Transverse colon (tissue), 4 donors: ENCODE measurements around the gene LMX1B.

Source experiments
- CTCF ChIP-seq, 5 experiments: fragments of 200-600 bp in 3 of 5; fragments of 450-650 bp in 2 of 5; sonication (generic) in 3 of 5; IDR thresholded peaks; 1 replicate in 2 of 5; 2 replicates in 3 of 5; pipeline ENCODE4 v1.5.1; 2016 to 2017; ENCODE audit warnings: antibody characterized with exemption in 5 of 5, inconsistent platforms in 3 of 5, mild to moderate bottlenecking in 2 of 5, moderate library complexity in 1 of 5
- EP300 ChIP-seq: sonication (generic); formaldehyde crosslinking; IDR thresholded peaks from one replicate; pipeline ENCODE4 v1.6.1; 2017; ENCODE audit warnings: antibody characterized with exemption, low read depth
- POLR2A ChIP-seq: fragments of 450-650 bp; IDR thresholded peaks from one replicate; pipeline ENCODE4 v1.6.1; 2016; ENCODE audit warnings: antibody characterized with exemption, mild to moderate bottlenecking, moderate library complexity
- POLR2AphosphoS5 ChIP-seq, 3 donors: sonication (generic); formaldehyde crosslinking; IDR thresholded peaks; one replicate each; pipeline ENCODE4 v1.6.1; 2016; ENCODE audit warnings: antibody characterized with exemption in 3 of 3

- no peak for TF ChIP-seq CTCF (IDR thresholded peaks at IDR 0.05)
- TF ChIP-seq POLR2A, result no peak
- TF ChIP-seq EP300, result no peak
- TF ChIP-seq POLR2AphosphoS5 (IDR thresholded peaks at IDR 0.05), result no peak
Measured at GRCh38 chr9:126609711-126610388, 3.9 kb upstream of the LMX1B start.
